ENCODE measurements around the gene MIPOL1. TPM values are rescaled to one million over a fixed set of nuclear protein-coding genes. Genes with fewer than 3 reads are reported as not detected.
"Not testable (repeated sequence)": the region's sequence is repeated elsewhere in the genome, so short reads cannot be mapped to it uniquely, and the experiment has no call there.

Gene MIPOL1
- total RNA-seq, 1 donor from 2014 or later, result 12.1 TPM

DNA sequence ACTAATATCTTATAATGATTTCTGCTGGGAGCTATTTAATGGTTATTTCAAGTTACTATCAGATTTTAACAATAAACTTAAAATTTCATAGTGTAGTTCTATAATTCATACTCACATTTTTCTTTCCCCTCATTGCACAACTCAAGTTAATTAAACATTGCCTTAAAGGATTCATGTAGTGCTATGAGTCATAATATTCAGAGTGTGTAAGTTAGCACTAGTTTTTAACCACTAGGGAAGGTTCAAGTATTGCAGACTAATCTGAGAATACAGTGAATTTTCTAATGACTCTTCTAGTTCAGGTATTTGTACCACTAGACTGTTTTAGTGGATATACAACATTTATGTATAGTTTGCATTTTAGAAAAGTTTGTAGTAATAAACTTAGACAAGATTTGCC lies 347.4 kb downstream of the MIPOL1 start:
- H3K4me1 Mint-ChIP-seq (ENCODE audit: unreplicated experiment), result no peaks in the 10 kb centered on the region
- DNase-seq (ENCODE audit: low spot score), result no peak
- H3K27ac Mint-ChIP-seq (ENCODE audit: unreplicated experiment), result no peak overlapping the region
- no peaks in the 10 kb centered on the region for H3K27me3 Mint-ChIP-seq (ENCODE audit: unreplicated experiment)
- no peak for TF ChIP-seq CTCF (IDR thresholded peaks at IDR 0.05; ENCODE audit: unreplicated experiment)
- no peaks in the 10 kb centered on the region for H3K36me3 Mint-ChIP-seq (ENCODE audit: low read depth, unreplicated experiment)
- H3K9me3 Mint-ChIP-seq (ENCODE audit: unreplicated experiment), result no peaks in the 10 kb centered on the region
- no peak overlapping the region for H3K4me3 Mint-ChIP-seq (ENCODE audit: unreplicated experiment)

DNA sequence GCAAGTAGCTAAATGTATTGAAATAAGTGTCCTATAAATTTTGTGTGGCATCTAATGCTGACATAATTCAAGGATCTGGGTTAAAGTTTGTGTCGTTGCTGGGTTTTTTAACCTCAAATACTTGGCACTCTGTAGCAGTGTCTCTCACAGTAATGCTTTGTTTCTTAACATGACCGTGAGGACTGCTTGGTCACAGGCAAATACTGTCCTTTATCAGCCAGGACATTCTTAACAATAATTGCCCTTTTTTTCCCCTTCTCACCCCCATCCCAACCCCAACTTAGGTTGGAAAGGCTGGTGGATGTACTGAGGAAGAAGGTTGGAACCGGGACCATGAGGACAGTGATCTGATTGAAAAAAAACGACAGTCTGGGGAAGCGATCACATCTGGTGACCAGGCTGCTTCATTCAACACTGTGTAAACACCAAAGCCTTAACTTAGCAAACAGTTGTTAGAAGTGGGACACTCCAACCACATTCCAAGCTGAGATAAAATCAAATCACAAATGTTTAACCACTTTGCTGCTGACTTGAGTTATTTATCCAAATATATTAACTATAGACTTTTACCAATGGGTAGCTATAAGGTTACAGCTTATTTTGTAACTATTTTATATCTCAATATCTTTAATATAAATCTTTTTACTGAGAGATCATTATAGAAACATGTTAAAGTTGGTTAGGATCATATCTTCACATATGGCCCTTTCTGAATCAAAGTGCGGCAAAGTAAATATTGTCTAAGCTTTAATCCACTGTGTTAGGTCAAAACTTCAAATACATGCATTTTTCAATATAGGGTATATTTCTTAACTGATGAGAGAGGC lies 349.1 kb downstream of the MIPOL1 start:
- H3K27ac Mint-ChIP-seq (ENCODE audit: unreplicated experiment), result no peak overlapping the region
- no peaks in the 10 kb centered on the region for H3K36me3 Mint-ChIP-seq (ENCODE audit: low read depth, unreplicated experiment)
- no peaks in the 10 kb centered on the region for H3K4me1 Mint-ChIP-seq (ENCODE audit: unreplicated experiment)
- H3K4me3 Mint-ChIP-seq (ENCODE audit: unreplicated experiment), result no peak overlapping the region
- no peaks in the 10 kb centered on the region for H3K27me3 Mint-ChIP-seq (ENCODE audit: unreplicated experiment)
- DNase-seq (ENCODE audit: low spot score), result no peak
- H3K9me3 Mint-ChIP-seq (ENCODE audit: unreplicated experiment), result no peaks in the 10 kb centered on the region
- no peak for TF ChIP-seq CTCF (IDR thresholded peaks at IDR 0.05; ENCODE audit: unreplicated experiment)

DNA sequence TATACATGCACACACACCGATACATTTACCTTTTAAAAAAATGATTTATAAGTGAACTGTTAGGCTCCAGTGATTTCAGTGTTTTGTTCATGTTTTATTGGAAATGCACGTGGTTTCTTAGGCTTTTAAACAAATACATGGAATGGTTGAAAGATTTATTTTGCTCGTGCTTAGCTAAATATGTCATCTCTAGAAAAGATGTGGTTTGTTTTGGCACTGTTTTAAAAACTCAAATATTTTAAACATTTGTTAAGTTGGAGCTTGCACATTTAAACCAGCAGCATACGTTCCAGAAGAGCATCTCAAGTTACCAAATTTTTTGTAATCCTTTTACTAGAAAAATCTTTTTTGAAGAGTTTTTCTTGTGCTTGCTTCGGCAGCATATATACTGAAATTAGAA lies 352.8 kb downstream of the MIPOL1 start:
- DNase-seq (ENCODE audit: low spot score), result no peak
- Mint-ChIP-seq H3K9me3 (ENCODE audit: unreplicated experiment) (no peaks in the 10 kb centered on the region), H3K4me3 (ENCODE audit: unreplicated experiment) (no peak overlapping the region), H3K27ac (ENCODE audit: unreplicated experiment) (no peak overlapping the region), H3K36me3 (ENCODE audit: low read depth, unreplicated experiment) (no peaks in the 10 kb centered on the region), H3K4me1 (ENCODE audit: unreplicated experiment) (no peaks in the 10 kb centered on the region), H3K27me3 (ENCODE audit: unreplicated experiment) (no peaks in the 10 kb centered on the region)
- TF ChIP-seq CTCF (IDR thresholded peaks at IDR 0.05; ENCODE audit: unreplicated experiment), result no peak

DNA sequence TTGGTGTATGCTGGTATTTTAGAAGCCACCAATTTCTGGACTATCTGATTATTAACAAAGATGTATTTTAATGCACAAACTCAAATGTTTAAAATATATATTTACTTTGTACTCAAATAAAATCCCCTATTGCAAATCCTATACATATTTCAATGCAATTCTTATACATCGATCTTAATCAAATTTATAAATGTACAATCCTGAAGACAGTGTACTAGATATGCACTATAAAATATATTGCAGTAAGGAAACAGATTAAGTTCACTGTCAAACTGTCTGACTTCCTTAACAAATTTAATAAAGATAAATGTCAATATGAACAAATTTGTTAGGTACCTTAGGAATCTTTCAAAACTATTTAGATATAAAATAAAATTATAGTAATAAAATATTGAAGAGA lies 353.4 kb downstream of the MIPOL1 start:
- no peaks in the 10 kb centered on the region for H3K27me3 Mint-ChIP-seq (ENCODE audit: unreplicated experiment)
- no peak for TF ChIP-seq CTCF (IDR thresholded peaks at IDR 0.05; ENCODE audit: unreplicated experiment)
- no peak for DNase-seq (ENCODE audit: low spot score)
- no peaks in the 10 kb centered on the region for H3K4me1 Mint-ChIP-seq (ENCODE audit: unreplicated experiment)
- H3K27ac Mint-ChIP-seq (ENCODE audit: unreplicated experiment), result no peak overlapping the region
- H3K36me3 Mint-ChIP-seq (ENCODE audit: low read depth, unreplicated experiment), result no peaks in the 10 kb centered on the region
- H3K4me3 Mint-ChIP-seq (ENCODE audit: unreplicated experiment), result no peak overlapping the region
- no peaks in the 10 kb centered on the region for H3K9me3 Mint-ChIP-seq (ENCODE audit: unreplicated experiment)

DNA sequence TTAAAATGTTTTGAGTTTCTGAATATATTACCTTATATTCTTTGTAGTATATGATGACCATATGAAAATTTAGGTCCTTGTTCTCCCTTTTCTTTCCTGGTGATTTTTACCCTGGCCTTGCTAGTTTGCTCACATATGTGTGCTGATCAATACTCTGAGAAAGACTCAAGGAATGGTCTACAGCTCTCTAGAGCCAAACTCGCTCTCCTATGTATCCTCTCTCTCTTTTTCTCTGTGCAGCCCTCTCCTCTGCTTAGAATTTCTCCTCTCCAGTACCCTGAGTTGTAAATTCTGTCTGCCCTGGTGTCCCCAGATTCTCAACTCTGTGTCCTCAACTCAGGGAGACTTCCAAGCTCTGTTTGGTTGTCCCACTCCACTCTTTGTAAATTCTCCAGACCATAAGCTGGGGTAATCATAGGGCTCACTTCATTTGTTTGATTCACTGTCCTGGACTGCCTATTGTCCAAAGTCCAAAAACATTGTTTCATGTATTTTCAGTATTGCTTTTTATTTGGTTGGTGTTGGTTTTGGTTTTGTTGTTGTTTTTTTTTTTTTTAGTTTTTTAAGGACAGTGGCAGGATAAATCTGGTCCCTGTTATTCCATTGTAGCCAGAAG lies 356.3 kb downstream of the MIPOL1 start:
- no peak for TF ChIP-seq CTCF (IDR thresholded peaks at IDR 0.05; ENCODE audit: unreplicated experiment)
- no peak for DNase-seq (ENCODE audit: low spot score)
- Mint-ChIP-seq H3K27me3 (ENCODE audit: unreplicated experiment) (no peaks in the 10 kb centered on the region), H3K27ac (ENCODE audit: unreplicated experiment) (no peak overlapping the region), H3K9me3 (ENCODE audit: unreplicated experiment) (peaks cover 10% of the 10 kb centered on the region), H3K36me3 (ENCODE audit: low read depth, unreplicated experiment) (peaks cover 11% of the 10 kb centered on the region), H3K4me3 (ENCODE audit: unreplicated experiment) (no peak overlapping the region), H3K4me1 (ENCODE audit: unreplicated experiment) (no peaks in the 10 kb centered on the region)

DNA sequence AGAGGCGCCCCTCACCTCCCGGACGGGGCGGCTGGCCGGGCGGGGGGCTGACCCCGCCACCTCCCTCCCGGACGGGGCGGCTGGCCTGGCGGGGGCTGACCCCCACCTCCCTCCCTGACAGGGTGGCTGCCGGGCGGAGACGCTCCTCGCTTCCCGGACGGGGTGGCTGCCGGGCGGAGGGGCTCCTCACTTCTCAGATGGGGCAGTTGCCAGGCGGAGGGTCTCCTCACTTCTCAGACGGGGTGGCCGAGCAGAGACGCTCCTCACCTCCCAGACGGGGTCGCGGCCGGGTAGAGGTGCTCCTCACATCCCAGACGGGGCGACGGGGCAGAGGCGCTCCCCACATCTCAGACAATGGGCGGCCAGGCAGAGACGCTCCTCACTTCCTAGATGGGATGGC lies 357.9 kb downstream of the MIPOL1 start:
- H3K4me1 Mint-ChIP-seq (ENCODE audit: unreplicated experiment); H3K27me3 Mint-ChIP-seq (ENCODE audit: unreplicated experiment); H3K9me3 Mint-ChIP-seq (ENCODE audit: unreplicated experiment): not testable (repeated sequence)

More for the DNA sequence above, 357.9 kb downstream of the MIPOL1 start:
- not testable (repeated sequence) for H3K4me3 Mint-ChIP-seq (ENCODE audit: unreplicated experiment); DNase-seq (ENCODE audit: low spot score); H3K27ac Mint-ChIP-seq (ENCODE audit: unreplicated experiment)
- peaks cover 11% of the 10 kb centered on the region for H3K36me3 Mint-ChIP-seq (ENCODE audit: low read depth, unreplicated experiment)
